Activated T-cell treated with anti-CD3 and anti-CD28 coated beads for 4 hours (primary cell): Measurements from ENCODE around the gene ATXN7L1.

Experiments used
- DNase-seq: peaks from one replicate; pipeline ENCODE4 v3.0.0-alpha.2; 2020

The ATXN7L1 gene

DNA sequence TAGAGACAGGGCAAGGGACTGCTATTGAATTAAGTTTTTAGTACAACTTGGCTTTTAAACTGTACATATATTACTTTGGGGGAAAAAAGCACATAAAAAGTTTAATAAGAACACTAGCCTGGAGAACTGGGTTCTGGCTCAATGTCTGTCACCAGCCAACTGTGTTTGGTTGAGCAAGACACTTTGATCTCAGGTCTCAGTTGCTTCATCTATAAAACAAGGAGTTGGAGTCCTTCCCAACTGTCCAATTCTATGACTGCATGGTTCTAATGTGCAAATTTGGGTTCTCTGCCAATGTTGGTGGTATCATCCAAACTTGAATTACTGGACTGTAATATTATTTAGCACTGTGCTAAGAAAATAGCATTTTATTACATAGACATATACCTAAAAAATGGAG, 50.3 kb downstream of the ATXN7L1 start:
- no peak for DNase-seq

GRCh38 chr7:105825371-105825770, 51.0 kb downstream of the ATXN7L1 start:
- no peak for DNase-seq

GRCh38 chr7:105822806-105823205, 53.6 kb downstream of the ATXN7L1 start:
- DNase-seq: no peak

DNA sequence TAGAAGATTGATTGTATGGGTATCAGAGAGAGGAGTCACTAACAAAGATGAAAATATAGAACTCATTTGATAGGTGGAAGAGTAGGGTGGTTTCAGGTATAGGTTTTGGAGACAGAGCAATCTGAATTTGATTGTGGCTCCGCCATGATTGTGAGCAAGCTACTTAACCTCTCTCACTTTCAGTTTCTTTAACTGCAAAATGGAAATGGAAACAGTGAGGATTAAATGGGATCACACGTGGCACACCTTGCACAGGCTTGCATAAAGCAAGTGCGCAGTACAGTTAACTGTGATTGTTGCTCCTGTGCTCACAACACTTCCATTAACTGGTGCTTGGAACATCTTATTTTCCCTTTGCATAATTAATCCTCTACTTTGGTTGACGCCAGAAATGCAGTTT, 54.9 kb downstream of the ATXN7L1 start:
- DNase-seq: no peak

- no peak for DNase-seq
These were observed 55.9 kb downstream of the ATXN7L1 start for GRCh38 chr7:105820363-105821066.

DNA sequence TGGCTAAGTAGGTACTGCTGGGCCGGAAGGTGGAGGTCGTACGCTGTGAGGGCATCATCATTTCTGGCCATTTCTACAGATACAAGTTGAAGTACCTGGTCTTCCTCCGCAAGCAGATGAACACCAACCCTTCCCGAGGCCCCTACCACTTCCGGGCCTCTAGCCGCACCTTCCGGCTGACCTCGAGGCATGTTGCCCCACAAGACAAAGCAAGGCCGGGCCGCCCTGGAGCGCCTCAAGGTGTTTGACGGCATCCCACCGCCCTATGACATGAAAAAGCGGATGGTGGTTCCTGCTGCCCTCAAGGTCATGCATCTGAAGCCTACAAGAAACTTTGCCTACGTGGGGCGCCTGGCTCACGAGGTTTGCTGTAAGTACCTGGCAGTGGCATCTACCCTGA, 56.8 kb downstream of the ATXN7L1 start:
- no peak for DNase-seq

- DNase-seq: no peak
These were observed 59.3 kb downstream of the ATXN7L1 start for GRCh38 chr7:105816954-105817615.

DNA sequence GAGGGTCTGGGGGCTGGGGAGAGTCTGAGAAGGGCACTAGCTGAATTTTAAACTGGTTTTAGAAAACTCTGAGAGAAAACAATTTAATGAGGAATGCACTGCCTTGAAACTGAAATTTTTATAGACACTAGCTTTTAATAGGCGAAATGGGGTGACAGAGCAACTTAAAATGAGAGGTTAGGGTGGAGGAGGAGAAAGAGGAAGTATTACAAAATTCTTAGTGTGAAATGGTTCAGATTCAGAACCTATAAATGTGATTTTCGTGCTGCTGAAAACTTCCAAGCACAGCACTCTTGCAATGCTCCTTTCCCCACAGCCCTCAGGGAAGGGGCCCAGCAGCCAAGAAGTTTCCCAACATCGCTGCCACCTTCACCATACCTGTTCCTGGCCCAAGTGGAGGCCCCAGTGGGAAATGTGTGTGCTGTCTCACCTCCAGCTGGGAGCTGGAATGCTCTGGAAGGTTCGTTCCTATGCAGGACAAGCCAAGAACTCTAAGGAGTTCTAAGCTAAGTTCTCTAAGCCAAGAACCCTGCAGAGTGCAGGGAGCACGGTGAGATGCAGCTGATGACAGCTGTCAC, 60.0 kb downstream of the ATXN7L1 start:
- DNase-seq: no peak

- no peak for DNase-seq
These were observed 60.8 kb downstream of the ATXN7L1 start for GRCh38 chr7:105815576-105815975.

- no peak for DNase-seq
These were observed 61.9 kb downstream of the ATXN7L1 start for GRCh38 chr7:105814481-105814880.

DNA sequence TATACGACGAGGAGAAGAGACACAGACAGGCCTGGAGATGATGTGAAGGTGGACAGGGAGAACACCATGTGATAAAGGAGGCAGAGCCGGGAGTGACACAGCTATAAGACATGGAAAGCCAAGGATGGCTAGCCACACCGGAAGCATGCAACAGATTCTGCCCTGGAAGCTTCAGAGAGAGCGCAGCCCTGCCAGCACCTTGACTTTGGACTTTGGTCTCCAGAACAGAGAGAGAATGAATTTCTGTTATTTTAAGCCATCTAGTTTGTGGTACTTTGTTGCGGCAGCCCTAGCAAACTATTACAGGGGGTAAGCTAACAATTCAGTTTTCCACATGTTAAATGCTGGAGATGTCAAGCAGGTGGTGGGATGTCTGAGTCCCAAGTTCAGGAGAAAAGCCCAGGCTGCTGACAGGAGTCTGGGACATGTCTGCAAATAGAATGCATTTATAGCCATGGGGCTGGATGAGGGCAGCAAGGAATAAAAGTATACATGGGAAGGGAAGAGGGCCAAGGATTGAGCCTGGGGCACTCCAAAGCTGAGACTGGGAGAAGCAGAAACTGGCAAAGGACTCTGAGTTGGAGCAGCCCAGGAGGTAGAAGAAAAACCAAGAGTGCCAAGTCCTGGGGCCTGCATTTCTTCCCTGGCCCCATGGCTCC, 65.1 kb downstream of the ATXN7L1 start:
- no peak for DNase-seq

DNA sequence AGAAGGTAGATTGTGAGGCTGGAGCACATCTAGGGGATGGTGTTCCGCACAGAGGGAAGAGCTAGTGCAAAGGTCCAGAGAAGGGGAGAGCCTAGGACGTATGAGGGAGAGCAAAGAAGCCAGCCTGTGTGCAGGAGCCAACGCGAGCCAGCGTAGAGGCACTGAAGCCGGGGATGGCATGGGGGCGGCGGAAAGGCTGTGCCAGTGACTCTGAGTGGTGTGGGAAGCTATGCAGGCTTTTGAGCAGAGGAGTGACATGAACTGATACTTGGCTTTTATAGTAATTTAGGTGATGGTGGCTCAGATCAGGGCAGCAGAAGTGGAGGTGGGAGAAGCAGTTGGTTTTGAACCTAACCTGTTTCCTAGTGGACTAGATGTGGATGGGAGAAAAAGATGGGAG, 65.8 kb downstream of the ATXN7L1 start:
- DNase-seq: no peak

- peak; percentile 61 for DNase-seq
These were observed 67.5 kb downstream of the ATXN7L1 start for GRCh38 chr7:105808703-105809590.

DNA sequence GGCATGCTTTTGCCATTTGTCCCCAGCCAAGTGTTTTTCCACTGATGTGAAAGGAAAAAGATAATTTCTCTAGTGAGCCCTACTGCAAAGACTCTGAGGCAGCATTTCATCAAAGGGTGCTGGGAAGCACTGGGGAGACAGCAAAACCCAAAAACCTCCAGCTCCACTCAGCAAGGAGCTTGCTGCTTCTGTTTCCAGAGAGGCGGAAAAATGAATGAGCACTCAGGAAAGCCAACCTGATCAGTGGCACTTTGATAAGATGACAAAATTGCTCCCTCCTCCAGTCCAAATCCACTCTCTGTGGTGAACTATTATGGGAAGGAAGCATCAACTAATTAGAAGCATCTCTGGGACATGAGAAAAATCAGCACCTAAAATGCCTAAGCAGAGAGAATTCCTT, 68.2 kb downstream of the ATXN7L1 start:
- no peak for DNase-seq

DNA sequence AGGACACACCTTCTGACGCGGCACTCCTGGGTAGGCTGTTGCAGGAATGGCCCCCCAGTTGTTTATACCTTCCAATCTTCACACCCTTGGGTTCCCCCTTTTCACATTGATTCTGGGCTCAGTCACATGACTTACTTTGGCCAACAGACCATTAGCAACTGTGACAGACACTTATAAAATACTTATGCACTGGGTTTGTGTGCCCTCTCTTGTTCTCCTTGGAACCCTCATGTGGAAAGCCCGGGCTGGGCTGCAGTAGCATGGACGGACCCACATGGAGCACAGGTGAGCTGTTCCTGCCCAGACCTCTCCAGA, 69.0 kb downstream of the ATXN7L1 start:
- no peak for DNase-seq

DNA sequence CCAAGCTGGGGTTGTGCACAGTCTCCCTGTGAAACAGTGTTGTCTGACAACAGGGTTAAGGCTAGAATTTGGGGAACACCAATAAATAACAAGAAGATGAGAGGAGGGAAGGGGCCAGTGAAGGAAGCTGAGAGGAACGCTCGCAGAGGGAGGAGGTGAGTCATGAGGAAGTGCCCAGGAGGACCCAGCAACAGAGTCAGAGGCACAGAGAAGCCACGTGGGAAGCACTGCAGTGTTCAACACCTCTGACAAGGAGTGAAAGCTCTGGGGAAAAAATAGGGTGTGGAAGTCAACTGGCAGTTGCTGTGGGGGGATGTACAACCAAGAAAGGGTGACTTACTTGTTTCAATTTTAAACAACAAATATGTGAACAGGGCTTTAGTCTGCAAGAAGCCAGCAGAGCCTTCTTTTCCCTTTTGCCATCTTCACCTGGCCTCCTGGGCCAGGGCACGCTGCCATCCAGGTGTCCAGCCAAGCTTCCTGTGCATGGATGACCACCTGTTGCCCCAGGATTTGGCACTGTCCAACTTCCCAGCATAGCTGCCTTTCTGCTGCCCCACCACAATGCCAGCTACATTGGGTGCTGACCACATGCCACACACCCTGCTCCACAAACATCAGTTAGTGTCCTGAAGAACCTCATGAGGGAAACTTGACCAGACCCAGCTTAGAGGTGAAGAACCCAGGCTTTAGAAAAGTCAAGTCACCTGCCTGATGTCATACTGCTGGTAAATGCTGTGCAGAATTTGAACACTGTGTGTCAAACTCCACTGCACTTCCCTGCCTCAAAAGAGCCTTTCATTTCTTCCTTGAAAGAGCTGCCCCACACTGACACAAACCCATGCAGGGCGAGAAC, 69.6 kb downstream of the ATXN7L1 start:
- peak; percentile 43 for DNase-seq

GRCh38 chr7:105805447-105806019, 70.9 kb downstream of the ATXN7L1 start:
- DNase-seq: no peak

DNA sequence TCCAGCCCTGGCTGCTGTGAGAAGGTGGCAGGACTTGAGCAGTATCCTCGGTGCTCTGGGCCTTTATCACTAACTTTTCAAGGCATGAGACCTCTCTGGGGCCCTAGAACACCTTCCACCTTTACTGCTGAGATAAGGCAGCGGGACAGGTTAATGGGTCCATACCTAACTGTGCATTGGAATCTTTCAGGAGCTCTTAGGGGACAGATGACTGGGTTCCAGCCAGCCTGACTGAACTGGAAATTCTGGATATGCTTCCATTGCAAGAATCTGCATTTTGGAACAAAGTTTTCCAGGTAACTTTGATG, 73.0 kb downstream of the ATXN7L1 start:
- no peak for DNase-seq

- no peak for DNase-seq
These were observed 73.6 kb downstream of the ATXN7L1 start for GRCh38 chr7:105802604-105803428.

- DNase-seq: no peak
These were observed 75.4 kb downstream of the ATXN7L1 start for GRCh38 chr7:105800849-105801534.
